ENCODE measurements around the gene MEGF9. TPM values are rescaled to one million over a fixed set of nuclear protein-coding genes. Genes with fewer than 3 reads are reported as not detected.

The MEGF9 gene
- 10 to 100 TPM in 1 of 3 donors, 1 to 10 TPM in 2; 6.3 to 16.7 (median 9.3) TPM for total RNA-seq
- long read RNA-seq, donor 1, full-length matches to known transcripts = 1 of 4 reads
- long read RNA-seq, donor 1, partial matches to known transcripts = 0 of 4 reads
- long read RNA-seq, donor 1, other reads (novel, unspliced or antisense) = 3 of 4 reads
- long read RNA-seq, donor 2 = 0 reads

- TF ChIP-seq CTCF (IDR thresholded peaks at IDR 0.05) = no peak
- peaks cover 17% of the 10 kb centered on the region for H3K4me1 ChIP-seq (ENCODE audit: low read depth)
- peak within 1 kb of the TSS; percentile 67 for H3K4me3 ChIP-seq
- peak; percentile 95 for ATAC-seq
- peak; percentile 98 to 99 (median 99) for DNase-seq
- intact Hi-C loops (cut with DNase I, micrococcal nuclease) = no loop called here
- H3K9me3 ChIP-seq = no peaks in the 10 kb centered on the region
- peaks cover 3% of the 10 kb centered on the region for H3K36me3 ChIP-seq (ENCODE audit: low read depth)
Measured at GRCh38 chr9:120714088-120714845, at the start of gene MEGF9. Gene MEGF9 (minus strand): TSS chr9:120714470. CDS start chr9:120714358, 112 bp downstream.

- no peaks in the 10 kb centered on the region for H3K4me1 ChIP-seq (ENCODE audit: low read depth)
- H3K4me3 ChIP-seq = no peak overlapping the region
- H3K36me3 ChIP-seq (ENCODE audit: low read depth) = no peaks in the 10 kb centered on the region
- TF ChIP-seq CTCF (IDR thresholded peaks at IDR 0.05) = no peak
- DNase-seq (no peak), ATAC-seq (no peak)
- H3K9me3 ChIP-seq = no peaks in the 10 kb centered on the region
- intact Hi-C loops (cut with DNase I, micrococcal nuclease) = no loop called here
Measured at GRCh38 chr9:120761006-120761405, 46.7 kb upstream of the MEGF9 start.

GRCh38 chr9:120759755-120760400 lies 45.6 kb upstream of the MEGF9 start:
- no peaks in the 10 kb centered on the region for H3K9me3 ChIP-seq
- no peaks in the 10 kb centered on the region for H3K4me1 ChIP-seq (ENCODE audit: low read depth)
- H3K4me3 ChIP-seq = no peak overlapping the region
- no peaks in the 10 kb centered on the region for H3K36me3 ChIP-seq (ENCODE audit: low read depth)
- DNase-seq (no peak), ATAC-seq (no peak)
- TF ChIP-seq CTCF (IDR thresholded peaks at IDR 0.05) = no peak
- intact Hi-C loops (cut with DNase I, micrococcal nuclease) = loop anchor here (5.0 to 10.0 kb wide), 2 partner anchors 177 to 305 kb away; no protein-coding TSS in a partner anchor

GRCh38 chr9:120758544-120758943 lies 44.3 kb upstream of the MEGF9 start:
- TF ChIP-seq CTCF (IDR thresholded peaks at IDR 0.05) = no peak
- Histone ChIP-seq H3K4me3 (no peak overlapping the region), H3K4me1 (ENCODE audit: low read depth) (no peaks in the 10 kb centered on the region), H3K36me3 (ENCODE audit: low read depth) (no peaks in the 10 kb centered on the region), H3K9me3 (no peaks in the 10 kb centered on the region)
- DNase-seq = no peak
- ATAC-seq = no peak
- intact Hi-C loops (cut with DNase I, micrococcal nuclease) = loop anchor here (5.0 to 10.0 kb wide), 2 partner anchors 179 to 306 kb away; no protein-coding TSS in a partner anchor

GRCh38 chr9:120757026-120757913 lies 43.0 kb upstream of the MEGF9 start:
- no peak for TF ChIP-seq CTCF (IDR thresholded peaks at IDR 0.05)
- H3K4me3 ChIP-seq = no peak overlapping the region
- H3K4me1 ChIP-seq (ENCODE audit: low read depth) = no peaks in the 10 kb centered on the region
- no peak for DNase-seq
- intact Hi-C loops (cut with DNase I, micrococcal nuclease) = loop anchor here (5.0 to 10.0 kb wide), 2 partner anchors 180 to 308 kb away; no protein-coding TSS in a partner anchor
- H3K36me3 ChIP-seq (ENCODE audit: low read depth) = no peaks in the 10 kb centered on the region
- H3K9me3 ChIP-seq = no peaks in the 10 kb centered on the region
- ATAC-seq = no peak
